Measurements from ENCODE around the gene MEIS2. TPM values are rescaled to one million over a fixed set of nuclear protein-coding genes. Genes with fewer than 3 reads are reported as not detected.

The MEIS2 gene
- total RNA-seq, 1 experiment from 2014 or later = 98.3 TPM

- DNase-seq (ENCODE audit: low spot score) = no peak
These were observed 199.3 kb downstream of the MEIS2 start for GRCh38 chr15:36901012-36901411.

- DNase-seq (ENCODE audit: low spot score) = no peak
These were observed 200.7 kb downstream of the MEIS2 start for GRCh38 chr15:36899696-36900095.

GRCh38 chr15:36898536-36899126 lies 201.7 kb downstream of the MEIS2 start:
- DNase-seq (ENCODE audit: low spot score) = no peak

GRCh38 chr15:36897834-36898233 lies 202.5 kb downstream of the MEIS2 start:
- DNase-seq (ENCODE audit: low spot score) = no peak

- DNase-seq (ENCODE audit: low spot score) = no peak
These were observed 203.4 kb downstream of the MEIS2 start for GRCh38 chr15:36896949-36897348.

GRCh38 chr15:36894075-36894474 lies 206.3 kb downstream of the MEIS2 start:
- no peak for DNase-seq (ENCODE audit: low spot score)

- DNase-seq (ENCODE audit: low spot score) = no peak
These were observed 207.1 kb downstream of the MEIS2 start for GRCh38 chr15:36893276-36893675.

- no peak for DNase-seq (ENCODE audit: low spot score)
These were observed 212.0 kb downstream of the MEIS2 start for GRCh38 chr15:36888011-36888992.

- no peak for DNase-seq (ENCODE audit: low spot score)
These were observed 213.0 kb downstream of the MEIS2 start for GRCh38 chr15:36887214-36887961.

GRCh38 chr15:36886701-36887100 lies 213.6 kb downstream of the MEIS2 start:
- no peak for DNase-seq (ENCODE audit: low spot score)

GRCh38 chr15:36886191-36886590 lies 214.2 kb downstream of the MEIS2 start:
- no peak for DNase-seq (ENCODE audit: low spot score)

- DNase-seq (ENCODE audit: low spot score) = no peak
These were observed 214.6 kb downstream of the MEIS2 start for GRCh38 chr15:36885771-36886170.

GRCh38 chr15:36884936-36885635 lies 215.3 kb downstream of the MEIS2 start:
- DNase-seq (ENCODE audit: low spot score) = no peak

GRCh38 chr15:36884518-36884875 lies 215.9 kb downstream of the MEIS2 start:
- DNase-seq (ENCODE audit: low spot score) = no peak

GRCh38 chr15:36883713-36884517 lies 216.4 kb downstream of the MEIS2 start:
- peak; percentile 51 for DNase-seq (ENCODE audit: low spot score)

- DNase-seq (ENCODE audit: low spot score) = no peak
These were observed 217.7 kb downstream of the MEIS2 start for GRCh38 chr15:36882487-36883131.

- no peak for DNase-seq (ENCODE audit: low spot score)
These were observed 218.3 kb downstream of the MEIS2 start for GRCh38 chr15:36882056-36882455.

- DNase-seq (ENCODE audit: low spot score) = no peak
These were observed 218.8 kb downstream of the MEIS2 start for GRCh38 chr15:36881516-36881915.

- no peak for DNase-seq (ENCODE audit: low spot score)
These were observed 219.4 kb downstream of the MEIS2 start for GRCh38 chr15:36880913-36881460.

Measured in A172 (cell line).